ENCODE data around the gene CPNE5.

Gene CPNE5

DNA sequence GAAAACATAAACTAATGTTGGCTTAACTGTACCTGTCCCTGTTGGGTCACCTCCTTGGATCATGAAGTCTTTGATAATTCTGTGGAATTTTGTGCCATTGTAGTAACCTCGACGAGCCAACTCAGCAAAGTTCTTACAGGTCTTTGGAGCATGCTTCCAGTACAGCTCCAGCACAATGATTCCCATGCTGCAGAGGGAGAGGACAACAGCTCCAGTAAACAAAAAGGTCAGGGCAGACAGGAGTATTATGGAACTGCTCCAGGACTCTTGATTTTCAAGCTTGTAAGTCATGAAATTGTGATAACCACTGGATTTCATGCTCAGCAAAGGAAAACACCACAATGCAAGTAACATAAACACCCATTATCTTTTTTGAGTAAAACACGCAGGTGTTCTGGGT is 32.4 kb upstream of the CPNE5 start:
- no peaks in the 10 kb centered on the region for H3K27me3 ChIP-seq (ENCODE audit: insufficient read depth, poor library complexity, severe bottlenecking)
- TF ChIP-seq, protein P1, sequence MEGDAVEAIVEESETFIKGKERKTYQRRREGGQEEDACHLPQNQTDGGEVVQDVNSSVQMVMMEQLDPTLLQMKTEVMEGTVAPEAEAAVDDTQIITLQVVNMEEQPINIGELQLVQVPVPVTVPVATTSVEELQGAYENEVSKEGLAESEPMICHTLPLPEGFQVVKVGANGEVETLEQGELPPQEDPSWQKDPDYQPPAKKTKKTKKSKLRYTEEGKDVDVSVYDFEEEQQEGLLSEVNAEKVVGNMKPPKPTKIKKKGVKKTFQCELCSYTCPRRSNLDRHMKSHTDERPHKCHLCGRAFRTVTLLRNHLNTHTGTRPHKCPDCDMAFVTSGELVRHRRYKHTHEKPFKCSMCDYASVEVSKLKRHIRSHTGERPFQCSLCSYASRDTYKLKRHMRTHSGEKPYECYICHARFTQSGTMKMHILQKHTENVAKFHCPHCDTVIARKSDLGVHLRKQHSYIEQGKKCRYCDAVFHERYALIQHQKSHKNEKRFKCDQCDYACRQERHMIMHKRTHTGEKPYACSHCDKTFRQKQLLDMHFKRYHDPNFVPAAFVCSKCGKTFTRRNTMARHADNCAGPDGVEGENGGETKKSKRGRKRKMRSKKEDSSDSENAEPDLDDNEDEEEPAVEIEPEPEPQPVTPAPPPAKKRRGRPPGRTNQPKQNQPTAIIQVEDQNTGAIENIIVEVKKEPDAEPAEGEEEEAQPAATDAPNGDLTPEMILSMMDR (IDR thresholded peaks at IDR 0.05; ENCODE audit: insufficient read depth, low read length), result no peak
- TF ChIP-seq SPI1 (IDR thresholded peaks at IDR 0.05; ENCODE audit: borderline replicate concordance, low read depth) (no peak), POLR2AphosphoS5 (IDR thresholded peaks at IDR 0.05; ENCODE audit: low read depth) (no peak), GABPA (IDR thresholded peaks at IDR 0.05; ENCODE audit: low read depth) (no peak)
- TF ChIP-seq, protein P2, sequence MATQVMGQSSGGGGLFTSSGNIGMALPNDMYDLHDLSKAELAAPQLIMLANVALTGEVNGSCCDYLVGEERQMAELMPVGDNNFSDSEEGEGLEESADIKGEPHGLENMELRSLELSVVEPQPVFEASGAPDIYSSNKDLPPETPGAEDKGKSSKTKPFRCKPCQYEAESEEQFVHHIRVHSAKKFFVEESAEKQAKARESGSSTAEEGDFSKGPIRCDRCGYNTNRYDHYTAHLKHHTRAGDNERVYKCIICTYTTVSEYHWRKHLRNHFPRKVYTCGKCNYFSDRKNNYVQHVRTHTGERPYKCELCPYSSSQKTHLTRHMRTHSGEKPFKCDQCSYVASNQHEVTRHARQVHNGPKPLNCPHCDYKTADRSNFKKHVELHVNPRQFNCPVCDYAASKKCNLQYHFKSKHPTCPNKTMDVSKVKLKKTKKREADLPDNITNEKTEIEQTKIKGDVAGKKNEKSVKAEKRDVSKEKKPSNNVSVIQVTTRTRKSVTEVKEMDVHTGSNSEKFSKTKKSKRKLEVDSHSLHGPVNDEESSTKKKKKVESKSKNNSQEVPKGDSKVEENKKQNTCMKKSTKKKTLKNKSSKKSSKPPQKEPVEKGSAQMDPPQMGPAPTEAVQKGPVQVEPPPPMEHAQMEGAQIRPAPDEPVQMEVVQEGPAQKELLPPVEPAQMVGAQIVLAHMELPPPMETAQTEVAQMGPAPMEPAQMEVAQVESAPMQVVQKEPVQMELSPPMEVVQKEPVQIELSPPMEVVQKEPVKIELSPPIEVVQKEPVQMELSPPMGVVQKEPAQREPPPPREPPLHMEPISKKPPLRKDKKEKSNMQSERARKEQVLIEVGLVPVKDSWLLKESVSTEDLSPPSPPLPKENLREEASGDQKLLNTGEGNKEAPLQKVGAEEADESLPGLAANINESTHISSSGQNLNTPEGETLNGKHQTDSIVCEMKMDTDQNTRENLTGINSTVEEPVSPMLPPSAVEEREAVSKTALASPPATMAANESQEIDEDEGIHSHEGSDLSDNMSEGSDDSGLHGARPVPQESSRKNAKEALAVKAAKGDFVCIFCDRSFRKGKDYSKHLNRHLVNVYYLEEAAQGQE (IDR thresholded peaks at IDR 0.05; ENCODE audit: insufficient replicate concordance, low read depth), result no peak
- H3K27ac ChIP-seq (replicated peaks), result no peak overlapping the region
- H3K4me3 ChIP-seq (replicated peaks; ENCODE audit: insufficient read depth, low read length), result no peak overlapping the region
- DNase-seq (ENCODE audit: low read depth in 1 of 2, low spot score in 1 of 2), result no peak

DNA sequence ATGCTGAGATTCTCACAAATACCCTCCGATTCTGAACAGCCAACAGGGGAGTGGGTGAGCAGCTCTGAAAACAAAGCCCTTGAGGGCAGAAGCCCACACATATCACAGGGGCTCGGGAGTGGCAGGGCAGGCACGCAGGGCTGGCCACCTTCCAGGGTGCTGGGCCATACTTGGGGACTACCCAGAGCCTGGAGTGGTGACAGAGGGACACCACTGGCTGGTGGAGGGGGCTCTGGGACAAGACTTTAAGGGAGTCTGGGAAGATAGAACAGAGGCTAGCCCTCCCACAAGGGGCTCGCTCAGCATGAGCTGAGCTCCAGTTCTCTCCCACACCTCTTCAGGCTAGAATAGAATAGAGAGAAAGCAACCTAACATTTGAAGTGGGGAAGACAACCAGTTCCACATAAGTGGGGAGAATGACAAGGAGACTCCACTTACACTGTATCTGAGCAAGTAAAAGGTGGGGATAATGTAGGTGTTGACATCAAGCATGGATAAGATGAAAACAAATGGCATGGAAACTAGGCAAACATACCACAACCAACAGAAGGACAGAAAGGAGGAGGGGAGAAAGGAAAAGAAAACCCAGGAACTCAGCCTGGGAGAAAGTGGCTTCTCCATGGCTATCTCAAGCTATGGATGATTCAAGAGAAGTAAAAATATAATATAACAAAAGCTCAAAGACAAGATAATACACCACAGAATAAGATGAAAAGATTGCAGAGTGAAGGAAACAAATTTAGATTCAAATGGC is 28.4 kb upstream of the CPNE5 start:
- H3K4me3 ChIP-seq (replicated peaks; ENCODE audit: insufficient read depth, low read length), result no peak overlapping the region
- no peak for DNase-seq (ENCODE audit: low read depth in 1 of 2, low spot score in 1 of 2)
- H3K27me3 ChIP-seq (ENCODE audit: insufficient read depth, poor library complexity, severe bottlenecking), result no peaks in the 10 kb centered on the region
- no peak for TF ChIP-seq SPI1 (IDR thresholded peaks at IDR 0.05; ENCODE audit: borderline replicate concordance, low read depth)
- TF ChIP-seq, protein P2 (IDR thresholded peaks at IDR 0.05; ENCODE audit: insufficient replicate concordance, low read depth), result no peak
- no peak for TF ChIP-seq GABPA (IDR thresholded peaks at IDR 0.05; ENCODE audit: low read depth)
- TF ChIP-seq, protein P1 (IDR thresholded peaks at IDR 0.05; ENCODE audit: insufficient read depth, low read length), result no peak
- TF ChIP-seq POLR2AphosphoS5 (IDR thresholded peaks at IDR 0.05; ENCODE audit: low read depth), result no peak
- no peak overlapping the region for H3K27ac ChIP-seq (replicated peaks)

DNA sequence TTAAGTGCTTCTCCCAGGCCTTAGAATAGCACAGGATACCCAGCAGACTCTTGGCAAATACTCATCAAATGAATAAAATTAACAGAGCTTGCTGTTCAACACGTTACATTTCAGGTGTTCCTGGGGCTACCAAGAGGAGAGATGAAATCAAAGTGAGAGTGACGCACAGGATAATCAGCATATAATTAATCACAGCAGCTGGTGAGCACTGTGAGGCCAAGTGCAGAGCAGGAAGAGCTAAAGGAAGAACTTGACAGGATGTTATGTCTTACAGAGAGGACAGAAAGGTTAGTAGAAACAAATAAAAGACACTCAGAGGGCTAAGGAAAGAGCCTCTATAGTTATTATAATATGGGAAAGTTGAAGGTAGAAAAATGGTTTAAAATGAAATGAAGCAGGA is 26.6 kb upstream of the CPNE5 start:
- no peaks in the 10 kb centered on the region for H3K27me3 ChIP-seq (ENCODE audit: insufficient read depth, poor library complexity, severe bottlenecking)
- H3K27ac ChIP-seq (replicated peaks), result no peak overlapping the region
- DNase-seq (ENCODE audit: low read depth in 1 of 2, low spot score in 1 of 2), result no peak
- no peak overlapping the region for H3K4me3 ChIP-seq (replicated peaks; ENCODE audit: insufficient read depth, low read length)
- no peak for TF ChIP-seq POLR2AphosphoS5 (IDR thresholded peaks at IDR 0.05; ENCODE audit: low read depth)
- TF ChIP-seq, protein P1 (IDR thresholded peaks at IDR 0.05; ENCODE audit: insufficient read depth, low read length), result no peak
- TF ChIP-seq, protein P2 (IDR thresholded peaks at IDR 0.05; ENCODE audit: insufficient replicate concordance, low read depth), result no peak
